K562 (cell line): ENCODE measurements around the gene SMARCD2. TPM values are rescaled to one million over a fixed set of nuclear protein-coding genes. Genes with fewer than 3 reads are reported as not detected.
A peak's percentile ranks its signal among the peaks of the same experiment; 100 is the strongest.

ENCODE experiments used
- ATF4 ChIP-seq: fragments of 450-650 bp; formaldehyde crosslinking; IDR thresholded peaks from 2 replicates; pipeline ENCODE4 v1.4.0; 2022; ENCODE audit warnings: mild to moderate bottlenecking, moderate library complexity
- CEBPG ChIP-seq, 3 experiments: fragments of 200-800 bp in 1 of 3; sonication (Bioruptor generic) in 1 of 3; sonication (generic) in 1 of 3; formaldehyde crosslinking in 1 of 3; IDR thresholded peaks in 2 of 3; conservative IDR thresholded peaks in 1 of 3; 2 replicates each; pipeline versions ENCODE4 v1.6.1 to v1.8.0; 2016 to 2022; ENCODE audit warnings: missing compliant biosample characterization in 2 of 3, missing genetic modification characterization in 2 of 3, mild to moderate bottlenecking in 1 of 3, missing genetic modification reagents in 1 of 3
- GABPB1 ChIP-seq: sonication (generic); formaldehyde crosslinking; IDR thresholded peaks from 2 replicates; pipeline ENCODE4 v1.8.0; 2022; ENCODE audit warnings: mild to moderate bottlenecking, missing genetic modification reagents
- HOXB6 ChIP-seq: fragments of 250-450 bp; sonication (Bioruptor Pico); IDR thresholded peaks from 2 replicates; pipeline ENCODE4 v1.5.1; 2022; ENCODE audit warnings: mild to moderate bottlenecking, borderline replicate concordance
- ILF3 ChIP-seq: fragments of 450-650 bp; IDR thresholded peaks from 2 replicates; pipeline ENCODE4 v1.6.1; 2018; ENCODE audit warnings: antibody characterized with exemption, mild to moderate bottlenecking, moderate library complexity, borderline replicate concordance
- KHSRP ChIP-seq: fragments of 450-650 bp; IDR thresholded peaks from 2 replicates; pipeline ENCODE4 v1.6.1; 2017
- NFATC3 ChIP-seq: fragments of 450-650 bp; IDR thresholded peaks from 2 replicates; pipeline ENCODE4 v1.6.1; 2017; ENCODE audit warnings: mild to moderate bottlenecking
- NR2C1 ChIP-seq, 2 experiments: fragments of 450-650 bp; IDR thresholded peaks; 2 replicates each; pipeline ENCODE4 v1.6.1; 2017; ENCODE audit warnings: mild to moderate bottlenecking in 2 of 2, antibody characterized with exemption in 1 of 2, inconsistent platforms in 1 of 2, missing compliant biosample characterization in 1 of 2, missing genetic modification characterization in 1 of 2
- RBM15 ChIP-seq: fragments of 200-400 bp; formaldehyde crosslinking; IDR thresholded peaks from 2 replicates; pipeline ENCODE4 v1.6.1; 2018; ENCODE audit warnings: mild to moderate bottlenecking, low read length, moderate library complexity; ENCODE audit not compliant: insufficient read depth
- RNF2 ChIP-seq: sonication (generic); IDR thresholded peaks from 2 replicates; pipeline ENCODE4 v1.6.1; 2016
- SAFB2 ChIP-seq: fragments of 200-400 bp; formaldehyde crosslinking; IDR thresholded peaks from 2 replicates; pipeline ENCODE4 v1.6.1; 2018; ENCODE audit warnings: borderline replicate concordance, low read length, low read depth, moderate library complexity; ENCODE audit not compliant: severe bottlenecking
- SIN3A ChIP-seq, 2 experiments: fragments of 150-350 bp in 1 of 2; IDR thresholded peaks; 2 replicates each; pipeline ENCODE4 v1.6.1; 2011 to 2016; ENCODE audit warnings: borderline replicate concordance in 2 of 2, low read depth in 2 of 2, low read length in 2 of 2, mild to moderate bottlenecking in 2 of 2, moderate library complexity in 2 of 2; ENCODE audit not compliant: control insufficient read depth in 1 of 2
- SREBF1 ChIP-seq: fragments of 150-350 bp; IDR thresholded peaks from 2 replicates; pipeline ENCODE4 v1.6.1; 2014; ENCODE audit warnings: antibody characterized with exemption, low read depth, low read length, borderline replicate concordance
- TEAD4 ChIP-seq, 2 experiments: sonication (generic) in 1 of 2; formaldehyde crosslinking in 1 of 2; IDR thresholded peaks; 2 replicates each; pipeline versions ENCODE4 v1.6.1 to v1.8.0; 2012 to 2022; ENCODE audit warnings: borderline replicate concordance in 1 of 2, inconsistent platforms in 1 of 2, low read length in 1 of 2, mild to moderate bottlenecking in 1 of 2, missing genetic modification reagents in 1 of 2
- ZNF696 ChIP-seq: fragments of 250-450 bp; sonication (Bioruptor Pico); conservative IDR thresholded peaks from 2 replicates; pipeline ENCODE4 v1.4.0; 2020; ENCODE audit warnings: mild to moderate bottlenecking, moderate library complexity
- polyA plus RNA-seq, 8 experiments: library from polyadenylated mRNA; depleted of rRNA in 4 of 8; stranded (reverse) in 5 of 8; unstranded in 3 of 8; fragments of >200 nt; fragmentation: Nextera tagmentation in 2 of 8; fragmentation: Illumina TruSeq in 1 of 8; extraction: Ambion mirVana in 2 of 8; extraction: Trizol in 1 of 8; gene quantifications; 2 replicates each; pipeline versions ENCODE4 v1.2.1 to v1.2.3, GENCODE V29; 2011 to 2014; ENCODE audit warnings: inconsistent platforms in 1 of 8, missing spikeins in 1 of 8
- total RNA-seq, 7 experiments: library from RNA; depleted of rRNA in 6 of 7; stranded (reverse); fragments of >200 nt in 6 of 7; fragmentation: Illumina TruSeq in 2 of 7; extraction: Trizol in 2 of 7; gene quantifications; 2 replicates each; pipeline versions ENCODE4 v1.2.1 to v1.2.3, GENCODE V29; 2011 to 2021; ENCODE audit warnings: low replicate concordance in 1 of 7
- TF ChIP-seq, protein P1 (sequence below): fragments of 200-800 bp; sonication (Bioruptor generic); IDR thresholded peaks from 2 replicates; pipeline ENCODE4 v1.6.1; 2016; ENCODE audit warnings: missing genetic modification characterization, missing compliant biosample characterization
- TF ChIP-seq, protein P2 (sequence below): sonication (generic); formaldehyde crosslinking; IDR thresholded peaks from 2 replicates; pipeline ENCODE4 v1.8.1; 2022; ENCODE audit warnings: missing genetic modification reagents

Gene SMARCD2
- total and polyA plus RNA-seq, 9 of the 15 experiments (the other 6 are each of a cell fraction or from before 2014, with no cell fraction given), result 1.7 to 114 (median 90.3) TPM

GRCh38 chr17:63842540-63843386, at the start of gene SMARCD2 (continued):
- TF ChIP-seq RBM15 (no peak), RNF2 (peak; percentile 88), ZNF696 (CRISPR knock-in tag) (no peak), HOXB6 (CRISPR knock-in tag) (no peak), NFATC3 (no peak), TEAD4 (IDR thresholded peaks at IDR 0.05; ENCODE audit: low read length) (peak; percentile 74), TEAD4 (CRISPR knock-in tag; IDR thresholded peaks at IDR 0.05; ENCODE audit: borderline replicate concordance) (no peak; the same call in 1 of the 2 replicates), CEBPG (CRISPR knock-in tag; IDR thresholded peaks at IDR 0.05) (no peak), CEBPG (tag; conservative IDR thresholded peaks at IDR 0.05 in 1 of 2, IDR thresholded peaks at IDR 0.05 in 1 of 2) (no peak), ILF3 (no peak; the same call in 1 of the 2 replicates), KHSRP (no peak), SAFB2 (no peak), ATF4 (CRISPR knock-in tag) (peak; percentile 59; the same call in 1 of the 2 replicates), NR2C1 (IDR thresholded peaks at IDR 0.05) (peak; percentile 100), NR2C1 (tag; IDR thresholded peaks at IDR 0.05) (peak; percentile 100), SIN3A (IDR thresholded peaks at IDR 0.05; ENCODE audit: borderline replicate concordance in 2 of 2, control insufficient read depth in 1 of 2, low read depth in 2 of 2, low read length in 2 of 2) (peak; percentile 75 to 89; a peak in 3 of 4 replicates), GABPB1 (CRISPR knock-in tag) (peak; percentile 100), SREBF1 (peak; percentile 88; the same call in 1 of the 2 replicates)
- TF ChIP-seq, protein P1, sequence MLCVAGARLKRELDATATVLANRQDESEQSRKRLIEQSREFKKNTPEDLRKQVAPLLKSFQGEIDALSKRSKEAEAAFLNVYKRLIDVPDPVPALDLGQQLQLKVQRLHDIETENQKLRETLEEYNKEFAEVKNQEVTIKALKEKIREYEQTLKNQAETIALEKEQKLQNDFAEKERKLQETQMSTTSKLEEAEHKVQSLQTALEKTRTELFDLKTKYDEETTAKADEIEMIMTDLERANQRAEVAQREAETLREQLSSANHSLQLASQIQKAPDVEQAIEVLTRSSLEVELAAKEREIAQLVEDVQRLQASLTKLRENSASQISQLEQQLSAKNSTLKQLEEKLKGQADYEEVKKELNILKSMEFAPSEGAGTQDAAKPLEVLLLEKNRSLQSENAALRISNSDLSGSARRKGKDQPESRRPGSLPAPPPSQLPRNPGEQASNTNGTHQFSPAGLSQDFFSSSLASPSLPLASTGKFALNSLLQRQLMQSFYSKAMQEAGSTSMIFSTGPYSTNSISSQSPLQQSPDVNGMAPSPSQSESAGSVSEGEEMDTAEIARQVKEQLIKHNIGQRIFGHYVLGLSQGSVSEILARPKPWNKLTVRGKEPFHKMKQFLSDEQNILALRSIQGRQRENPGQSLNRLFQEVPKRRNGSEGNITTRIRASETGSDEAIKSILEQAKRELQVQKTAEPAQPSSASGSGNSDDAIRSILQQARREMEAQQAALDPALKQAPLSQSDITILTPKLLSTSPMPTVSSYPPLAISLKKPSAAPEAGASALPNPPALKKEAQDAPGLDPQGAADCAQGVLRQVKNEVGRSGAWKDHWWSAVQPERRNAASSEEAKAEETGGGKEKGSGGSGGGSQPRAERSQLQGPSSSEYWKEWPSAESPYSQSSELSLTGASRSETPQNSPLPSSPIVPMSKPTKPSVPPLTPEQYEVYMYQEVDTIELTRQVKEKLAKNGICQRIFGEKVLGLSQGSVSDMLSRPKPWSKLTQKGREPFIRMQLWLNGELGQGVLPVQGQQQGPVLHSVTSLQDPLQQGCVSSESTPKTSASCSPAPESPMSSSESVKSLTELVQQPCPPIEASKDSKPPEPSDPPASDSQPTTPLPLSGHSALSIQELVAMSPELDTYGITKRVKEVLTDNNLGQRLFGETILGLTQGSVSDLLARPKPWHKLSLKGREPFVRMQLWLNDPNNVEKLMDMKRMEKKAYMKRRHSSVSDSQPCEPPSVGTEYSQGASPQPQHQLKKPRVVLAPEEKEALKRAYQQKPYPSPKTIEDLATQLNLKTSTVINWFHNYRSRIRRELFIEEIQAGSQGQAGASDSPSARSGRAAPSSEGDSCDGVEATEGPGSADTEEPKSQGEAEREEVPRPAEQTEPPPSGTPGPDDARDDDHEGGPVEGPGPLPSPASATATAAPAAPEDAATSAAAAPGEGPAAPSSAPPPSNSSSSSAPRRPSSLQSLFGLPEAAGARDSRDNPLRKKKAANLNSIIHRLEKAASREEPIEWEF (CRISPR knock-in tag), result no peak
- TF ChIP-seq, protein P2, sequence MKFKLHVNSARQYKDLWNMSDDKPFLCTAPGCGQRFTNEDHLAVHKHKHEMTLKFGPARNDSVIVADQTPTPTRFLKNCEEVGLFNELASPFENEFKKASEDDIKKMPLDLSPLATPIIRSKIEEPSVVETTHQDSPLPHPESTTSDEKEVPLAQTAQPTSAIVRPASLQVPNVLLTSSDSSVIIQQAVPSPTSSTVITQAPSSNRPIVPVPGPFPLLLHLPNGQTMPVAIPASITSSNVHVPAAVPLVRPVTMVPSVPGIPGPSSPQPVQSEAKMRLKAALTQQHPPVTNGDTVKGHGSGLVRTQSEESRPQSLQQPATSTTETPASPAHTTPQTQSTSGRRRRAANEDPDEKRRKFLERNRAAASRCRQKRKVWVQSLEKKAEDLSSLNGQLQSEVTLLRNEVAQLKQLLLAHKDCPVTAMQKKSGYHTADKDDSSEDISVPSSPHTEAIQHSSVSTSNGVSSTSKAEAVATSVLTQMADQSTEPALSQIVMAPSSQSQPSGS, result no peak
